MM.1S (cell line): ENCODE measurements around the gene CD5L.

Source experiments
- DNase-seq: peaks from one replicate; pipeline ENCODE4 v3.0.0-alpha.2; 2015
- H2AFZ ChIP-seq: fragments of 300-600 bp; sonication (generic); 2 replicates; pipeline ENCODE4 v1.6.0; 2016; ENCODE audit warnings: antibody characterized with exemption, low read length
- H3F3A ChIP-seq: fragments of 300-600 bp; sonication (generic); 2 replicates; pipeline ENCODE4 v1.6.1; 2016; ENCODE audit warnings: mild to moderate bottlenecking, antibody characterized with exemption, low read length, moderate library complexity, mixed read lengths; ENCODE audit not compliant: insufficient read depth
- H3K27ac ChIP-seq: fragments of 300-600 bp; sonication (generic); 2 replicates; pipeline ENCODE4 v1.5.1; 2016; ENCODE audit warnings: mild to moderate bottlenecking, low read length
- H3K27me3 ChIP-seq: fragments of 300-600 bp; sonication (generic); replicated peaks from 2 replicates; pipeline ENCODE4 v1.6.0; 2016; ENCODE audit warnings: low read length; ENCODE audit not compliant: insufficient read depth
- H3K36me3 ChIP-seq: fragments of 300-600 bp; sonication (generic); replicated peaks from 2 replicates; pipeline ENCODE4 v1.6.1; 2016; ENCODE audit warnings: mild to moderate bottlenecking, low read length, mixed read lengths; ENCODE audit not compliant: insufficient read depth
- H3K4me1 ChIP-seq: fragments of 300-600 bp; sonication (generic); 2 replicates; pipeline ENCODE4 v1.6.1; 2016; ENCODE audit warnings: low read length, mixed read lengths
- H3K4me2 ChIP-seq: fragments of 300-600 bp; sonication (generic); 2 replicates; pipeline ENCODE4 v1.6.0; 2016; ENCODE audit warnings: low read depth, low read length
- H3K4me3 ChIP-seq: fragments of 300-600 bp; sonication (generic); 2 replicates; pipeline ENCODE4 v1.5.1; 2016; ENCODE audit warnings: low read length, mixed read lengths
- H3K79me2 ChIP-seq: fragments of 300-600 bp; sonication (generic); 2 replicates; pipeline ENCODE4 v1.6.1; 2016; ENCODE audit warnings: mixed run types, low read length, mixed read lengths
- H3K9ac ChIP-seq: fragments of 300-600 bp; sonication (generic); 2 replicates; pipeline ENCODE4 v1.6.1; 2016; ENCODE audit warnings: low read length, mixed read lengths
- H3K9me2 ChIP-seq: fragments of 300-600 bp; sonication (generic); replicated peaks from 2 replicates; pipeline ENCODE4 v1.6.1; 2016; ENCODE audit warnings: mild to moderate bottlenecking, low read length, mixed read lengths; ENCODE audit not compliant: insufficient read depth
- H3K9me3 ChIP-seq: fragments of 300-600 bp; sonication (generic); replicated peaks from 2 replicates; pipeline ENCODE4 v1.6.1; 2016; ENCODE audit warnings: mild to moderate bottlenecking, low read length, mixed read lengths; ENCODE audit not compliant: insufficient read depth
- H4K20me1 ChIP-seq: fragments of 300-600 bp; sonication (generic); 2 replicates; pipeline ENCODE4 v1.6.1; 2016; ENCODE audit warnings: mild to moderate bottlenecking, low read length, moderate library complexity, mixed read lengths; ENCODE audit not compliant: insufficient read depth
- CTCF ChIP-seq: fragments of 300-600 bp; sonication (generic); IDR thresholded peaks from 2 replicates; pipeline ENCODE4 v1.5.1; 2016; ENCODE audit warnings: antibody characterized with exemption, low read length, mixed read lengths
- EZH2 ChIP-seq: fragments of 300-600 bp; sonication (generic); optimal IDR thresholded peaks from 2 replicates; pipeline ENCODE3; 2017; ENCODE audit warnings: low read depth, mild to moderate bottlenecking, antibody characterized with exemption, low read length, mixed read lengths
- EZH2phosphoT487 ChIP-seq: fragments of 300-600 bp; sonication (generic); IDR thresholded peaks from 2 replicates; pipeline ENCODE4 v1.6.1; 2018; ENCODE audit warnings: antibody characterized with exemption, low read length

Gene CD5L

DNA sequence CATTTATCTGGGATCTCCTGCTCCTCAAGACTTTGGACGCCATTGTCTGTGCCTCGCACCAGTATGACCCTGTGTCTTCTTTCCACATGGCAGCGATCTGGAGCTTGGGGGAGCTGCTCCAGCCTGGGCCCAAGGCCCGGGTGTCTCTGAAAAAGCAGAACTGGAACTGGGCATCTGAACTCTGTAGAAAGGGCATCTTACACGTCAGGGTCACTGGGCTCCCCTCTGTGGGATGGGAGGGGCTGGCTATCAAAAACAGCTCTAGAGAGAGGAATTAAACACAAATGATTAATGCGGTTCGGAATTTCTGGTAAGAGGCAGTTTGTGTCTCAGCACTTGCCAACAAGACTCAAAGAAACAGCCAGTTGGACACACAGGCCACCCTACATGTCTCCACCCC is 37.8 kb downstream of the CD5L start:
- no peak overlapping the region for H3K4me2 ChIP-seq
- no peaks in the 10 kb centered on the region for H3K9me3 ChIP-seq
- H3K36me3 ChIP-seq = no peaks in the 10 kb centered on the region

GRCh38 chr1:157799996-157800395 is 41.6 kb downstream of the CD5L start:
- no peak overlapping the region for H3K4me3 ChIP-seq
- no peaks in the 10 kb centered on the region for H3K79me2 ChIP-seq
- no peak overlapping the region for H3K27ac ChIP-seq
- no peaks in the 10 kb centered on the region for H3K27me3 ChIP-seq
- no peak for DNase-seq
- H3F3A ChIP-seq = no peaks in the 10 kb centered on the region
- no peak for TF ChIP-seq EZH2phosphoT487
- no peak for TF ChIP-seq EZH2
- TF ChIP-seq CTCF = no peak
- H3K4me1 ChIP-seq = peaks cover under 1% of the 10 kb centered on the region
- no peak overlapping the region for H3K4me2 ChIP-seq
- no peaks in the 10 kb centered on the region for H3K9me3 ChIP-seq
- no peaks in the 10 kb centered on the region for H3K36me3 ChIP-seq
- H3K9me2 ChIP-seq = no peaks in the 10 kb centered on the region
- H4K20me1 ChIP-seq = no peaks in the 10 kb centered on the region
- no peak overlapping the region for H3K9ac ChIP-seq
- H2AFZ ChIP-seq = no peak overlapping the region

More for the DNA sequence above, 37.8 kb downstream of the CD5L start:
- no peak for DNase-seq
- no peaks in the 10 kb centered on the region for H3K79me2 ChIP-seq
- H3K27me3 ChIP-seq = no peaks in the 10 kb centered on the region
- H2AFZ ChIP-seq = no peak overlapping the region
- H3K9ac ChIP-seq = no peak overlapping the region
- H3K9me2 ChIP-seq = no peaks in the 10 kb centered on the region
- no peak overlapping the region for H3K4me3 ChIP-seq
- H3K27ac ChIP-seq = no peak overlapping the region
- TF ChIP-seq EZH2phosphoT487 (no peak), CTCF (no peak), EZH2 (no peak)
- H3F3A ChIP-seq = peaks cover 30% of the 10 kb centered on the region
- H4K20me1 ChIP-seq = no peaks in the 10 kb centered on the region
- peaks cover 33% of the 10 kb centered on the region for H3K4me1 ChIP-seq

- DNase-seq = no peak
- Histone ChIP-seq H3K9ac (no peak overlapping the region), H3K27me3 (no peaks in the 10 kb centered on the region; the same call in 1 of the 2 replicates), H3K36me3 (no peaks in the 10 kb centered on the region), H3K79me2 (no peaks in the 10 kb centered on the region), H3F3A (no peaks in the 10 kb centered on the region), H4K20me1 (no peaks in the 10 kb centered on the region), H3K27ac (no peak overlapping the region), H3K9me2 (no peaks in the 10 kb centered on the region), H3K4me1 (no peaks in the 10 kb centered on the region), H3K4me3 (no peak overlapping the region), H3K4me2 (no peak overlapping the region), H2AFZ (no peak overlapping the region), H3K9me3 (no peaks in the 10 kb centered on the region)
- no peak for TF ChIP-seq EZH2
- no peak for TF ChIP-seq EZH2phosphoT487
- TF ChIP-seq CTCF = no peak
Observed at GRCh38 chr1:157798211-157798610, 43.4 kb downstream of the CD5L start.
